Measurements from ENCODE around the gene POLD1. TPM values are rescaled to one million over a fixed set of nuclear protein-coding genes. Genes with fewer than 3 reads are reported as not detected.
A peak's percentile ranks its signal among the peaks of the same experiment; 100 is the strongest.

POLD1 gene
- total RNA-seq, 1 experiment from 2014 or later, result 31.9 TPM

DNA sequence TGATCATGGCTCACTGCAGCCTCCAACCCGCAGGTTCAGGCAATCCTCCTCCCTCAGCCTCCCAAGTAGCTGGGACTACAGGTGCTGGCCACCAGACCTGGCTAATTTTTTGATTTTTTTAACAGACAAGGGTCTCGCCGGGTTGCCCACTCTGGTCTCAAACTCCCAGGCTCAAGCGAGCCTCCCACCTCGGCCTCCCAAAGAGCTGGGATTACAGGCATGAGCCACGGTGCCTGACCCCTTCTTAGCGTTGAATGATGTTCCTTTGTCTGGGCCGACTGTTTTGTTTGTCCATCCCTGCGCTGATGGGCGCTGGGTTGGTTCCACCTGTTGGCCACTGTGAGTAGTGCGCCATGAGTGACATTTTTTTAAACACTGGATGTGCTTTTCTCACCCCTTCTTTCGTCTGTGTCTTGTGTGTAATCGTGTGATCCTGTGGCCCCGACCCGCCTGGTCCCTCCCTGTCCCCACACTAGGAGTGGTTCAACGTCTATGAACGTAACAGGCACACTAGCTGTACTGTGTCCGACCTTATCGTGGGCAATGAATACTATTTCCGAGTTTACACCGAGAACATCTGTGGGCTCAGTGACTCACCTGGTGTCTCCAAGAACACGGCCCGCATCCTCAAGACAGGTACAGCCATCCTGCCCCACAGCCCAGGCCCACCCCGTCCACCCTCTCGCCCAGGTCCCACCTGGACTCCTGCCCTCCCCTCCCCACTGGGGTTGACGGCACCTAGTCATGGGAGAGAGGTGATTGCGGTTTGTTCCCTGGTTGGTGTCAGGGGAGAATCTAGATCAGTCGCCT is 77.1 kb downstream of the POLD1 start:
- TF ChIP-seq, protein P1, sequence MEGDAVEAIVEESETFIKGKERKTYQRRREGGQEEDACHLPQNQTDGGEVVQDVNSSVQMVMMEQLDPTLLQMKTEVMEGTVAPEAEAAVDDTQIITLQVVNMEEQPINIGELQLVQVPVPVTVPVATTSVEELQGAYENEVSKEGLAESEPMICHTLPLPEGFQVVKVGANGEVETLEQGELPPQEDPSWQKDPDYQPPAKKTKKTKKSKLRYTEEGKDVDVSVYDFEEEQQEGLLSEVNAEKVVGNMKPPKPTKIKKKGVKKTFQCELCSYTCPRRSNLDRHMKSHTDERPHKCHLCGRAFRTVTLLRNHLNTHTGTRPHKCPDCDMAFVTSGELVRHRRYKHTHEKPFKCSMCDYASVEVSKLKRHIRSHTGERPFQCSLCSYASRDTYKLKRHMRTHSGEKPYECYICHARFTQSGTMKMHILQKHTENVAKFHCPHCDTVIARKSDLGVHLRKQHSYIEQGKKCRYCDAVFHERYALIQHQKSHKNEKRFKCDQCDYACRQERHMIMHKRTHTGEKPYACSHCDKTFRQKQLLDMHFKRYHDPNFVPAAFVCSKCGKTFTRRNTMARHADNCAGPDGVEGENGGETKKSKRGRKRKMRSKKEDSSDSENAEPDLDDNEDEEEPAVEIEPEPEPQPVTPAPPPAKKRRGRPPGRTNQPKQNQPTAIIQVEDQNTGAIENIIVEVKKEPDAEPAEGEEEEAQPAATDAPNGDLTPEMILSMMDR (IDR thresholded peaks at IDR 0.05; ENCODE audit: unreplicated experiment), result peak; percentile 81
- peak; percentile 78 for DNase-seq (ENCODE audit: unreplicated experiment)
- no peak overlapping the region for H3K4me3 Mint-ChIP-seq (ENCODE audit: unreplicated experiment)
- CTCF ChIA-PET, result interaction anchor here (0.6 to 3.4 kb wide), 23 partner anchors 12 to 1014 kb away, joined by 3 to 27 read pairs (median 5); partner anchors contain the start of genes NAPSA and NR1H2
- intact Hi-C loops (cut with micrococcal nuclease), result loop anchor here (1.0 to 2.0 kb wide), 3 partner anchors 93 to 322 kb away; no protein-coding TSS in a partner anchor
- H3K27ac Mint-ChIP-seq (ENCODE audit: low read depth, unreplicated experiment), result no peak overlapping the region
- BruUV-seq (replicated peaks), result no TSS peak
- peaks cover 7% of the 10 kb centered on the region for H3K9me3 Mint-ChIP-seq (ENCODE audit: unreplicated experiment)
- no peaks in the 10 kb centered on the region for H3K36me3 Mint-ChIP-seq (ENCODE audit: insufficient read depth, unreplicated experiment)
- peaks cover 14% of the 10 kb centered on the region for H3K27me3 Mint-ChIP-seq (ENCODE audit: insufficient read depth, unreplicated experiment)
- POLR2A ChIA-PET, result interaction anchor here (0.6 to 1.6 kb wide), 3 partner anchors 76 to 646 kb away, joined by 3 to 10 read pairs (median 4); partner anchors contain the start of gene POLD1
- H3K4me1 Mint-ChIP-seq (ENCODE audit: insufficient read depth, unreplicated experiment), result no peaks in the 10 kb centered on the region

GRCh38 chr19:50462970-50463369 is 78.8 kb downstream of the POLD1 start:
- Mint-ChIP-seq H3K27me3 (ENCODE audit: insufficient read depth, unreplicated experiment) (no peaks in the 10 kb centered on the region), H3K4me1 (ENCODE audit: insufficient read depth, unreplicated experiment) (no peaks in the 10 kb centered on the region), H3K27ac (ENCODE audit: low read depth, unreplicated experiment) (no peak overlapping the region), H3K4me3 (ENCODE audit: unreplicated experiment) (no peak overlapping the region), H3K9me3 (ENCODE audit: unreplicated experiment) (no peaks in the 10 kb centered on the region), H3K36me3 (ENCODE audit: insufficient read depth, unreplicated experiment) (no peaks in the 10 kb centered on the region)
- ChIA-PET POLR2A (interaction anchor here (1.1 to 1.4 kb wide), 2 partner anchors 75 to 94 kb away, joined by 3 to 4 read pairs; no protein-coding TSS in a partner anchor), CTCF (interaction anchor here (0.5 to 3.4 kb wide), 11 partner anchors 9 to 1010 kb away, joined by 3 to 27 read pairs (median 3); partner anchors contain the start of gene NAPSA)
- BruUV-seq (replicated peaks), result no TSS peak
- no peak for DNase-seq (ENCODE audit: unreplicated experiment)
- intact Hi-C loops (cut with micrococcal nuclease), result no loop called here
- TF ChIP-seq, protein P1 (IDR thresholded peaks at IDR 0.05; ENCODE audit: unreplicated experiment), result no peak

DNA sequence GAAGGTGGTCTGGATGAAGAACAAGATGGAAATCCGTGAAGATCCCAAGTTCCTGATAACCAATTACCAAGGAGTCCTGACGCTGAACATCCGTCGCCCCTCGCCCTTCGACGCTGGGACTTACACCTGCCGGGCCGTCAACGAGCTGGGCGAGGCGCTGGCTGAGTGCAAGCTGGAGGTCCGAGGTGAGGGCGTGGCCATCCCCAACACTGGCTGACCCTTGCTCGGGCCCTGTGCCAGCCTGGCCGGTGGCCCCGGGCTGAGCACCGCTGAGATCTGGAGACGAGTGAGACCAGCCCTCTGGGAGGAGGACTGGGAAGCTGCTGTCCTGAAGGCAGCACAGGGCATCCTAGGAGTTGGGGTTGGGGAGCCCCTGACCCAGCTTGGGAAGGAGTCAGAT is 80.2 kb downstream of the POLD1 start:
- Mint-ChIP-seq H3K27ac (ENCODE audit: low read depth, unreplicated experiment) (no peak overlapping the region), H3K27me3 (ENCODE audit: insufficient read depth, unreplicated experiment) (no peaks in the 10 kb centered on the region), H3K9me3 (ENCODE audit: unreplicated experiment) (no peaks in the 10 kb centered on the region), H3K36me3 (ENCODE audit: insufficient read depth, unreplicated experiment) (no peaks in the 10 kb centered on the region), H3K4me3 (ENCODE audit: unreplicated experiment) (no peak overlapping the region), H3K4me1 (ENCODE audit: insufficient read depth, unreplicated experiment) (no peaks in the 10 kb centered on the region)
- no TSS peak for BruUV-seq (replicated peaks)
- ChIA-PET CTCF (interaction anchor here (0.5 to 0.7 kb wide), 3 partner anchors 38 to 956 kb away, joined by 3 read pairs; no protein-coding TSS in a partner anchor), POLR2A (no interaction called here)
- intact Hi-C loops (cut with micrococcal nuclease), result no loop called here
- TF ChIP-seq, protein P1 (IDR thresholded peaks at IDR 0.05; ENCODE audit: unreplicated experiment), result no peak
- DNase-seq (ENCODE audit: unreplicated experiment), result no peak

DNA sequence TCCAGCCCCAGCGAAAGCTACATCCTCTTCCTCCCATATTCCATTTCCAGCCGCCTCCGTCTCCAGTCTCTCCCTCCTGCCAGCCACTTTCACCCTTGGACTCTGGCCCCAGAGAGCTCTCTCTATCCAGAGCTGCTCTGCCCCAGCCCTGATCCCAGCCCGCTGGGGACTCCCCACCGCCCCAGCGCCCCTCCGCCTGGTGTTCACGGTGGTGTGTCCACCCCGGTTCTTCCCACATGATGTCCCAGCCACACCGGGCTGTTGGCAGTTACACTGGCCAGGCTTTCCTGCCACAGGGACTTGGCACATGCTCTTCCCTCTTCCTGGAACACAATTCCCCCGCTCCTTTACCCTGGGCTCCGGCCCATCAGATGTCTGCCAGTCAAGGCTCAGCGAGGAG is 80.9 kb downstream of the POLD1 start:
- intact Hi-C loops (cut with micrococcal nuclease), result no loop called here

More for the DNA sequence above, 80.9 kb downstream of the POLD1 start:
- Mint-ChIP-seq H3K9me3 (ENCODE audit: unreplicated experiment) (no peaks in the 10 kb centered on the region), H3K27ac (ENCODE audit: low read depth, unreplicated experiment) (no peak overlapping the region), H3K4me1 (ENCODE audit: insufficient read depth, unreplicated experiment) (no peaks in the 10 kb centered on the region), H3K4me3 (ENCODE audit: unreplicated experiment) (no peak overlapping the region), H3K27me3 (ENCODE audit: insufficient read depth, unreplicated experiment) (no peaks in the 10 kb centered on the region), H3K36me3 (ENCODE audit: insufficient read depth, unreplicated experiment) (no peaks in the 10 kb centered on the region)
- no TSS peak for BruUV-seq (replicated peaks)
- ChIA-PET CTCF (interaction anchor here (0.6 to 1.4 kb wide), 3 partner anchors 112 to 522 kb away, joined by 3 read pairs; no protein-coding TSS in a partner anchor), POLR2A (no interaction called here)
- TF ChIP-seq, protein P1 (IDR thresholded peaks at IDR 0.05; ENCODE audit: unreplicated experiment), result no peak
- no peak for DNase-seq (ENCODE audit: unreplicated experiment)

Data from MCF 10A (cell line).